T-helper 17 cell (primary cell): Measurements from ENCODE around the gene ZKSCAN3. TPM values are rescaled to one million over a fixed set of nuclear protein-coding genes. Genes with fewer than 3 reads are reported as not detected.

Experiments
- ATAC-seq: fragments of 150-1000 bp; cut with Tn5 transposase; 2 replicates; pipeline ENCODE4 v1.10.0; 2021; ENCODE audit warnings: mild to moderate bottlenecking, moderate library complexity
- DNase-seq, 3 donors: peaks; one replicate each; pipeline versions ENCODE4 v3.0.0 to v3.0.0-alpha.2; 2020 to 2021
- H3K9me3 ChIP-seq: one replicate; pipeline ENCODE4 v1.7.0; 2013; ENCODE audit warnings: low read length, mild to moderate bottlenecking; ENCODE audit not compliant: control insufficient read depth, poor library complexity, severe bottlenecking
- H3K27ac Mint-ChIP-seq: one replicate; pipeline ENCODE4 v1.8.0; 2022; ENCODE audit warnings: mild to moderate bottlenecking, moderate library complexity, mixed read lengths
- H3K27me3 Mint-ChIP-seq: one replicate; pipeline ENCODE4 v1.8.0; 2022; ENCODE audit warnings: mixed read lengths
- H3K36me3 Mint-ChIP-seq: one replicate; pipeline ENCODE4 v1.8.0; 2022; ENCODE audit warnings: low read depth, mixed read lengths
- H3K4me1 Mint-ChIP-seq: one replicate; pipeline ENCODE4 v1.8.0; 2022; ENCODE audit warnings: mild to moderate bottlenecking, mixed read lengths
- H3K4me3 Mint-ChIP-seq: one replicate; pipeline ENCODE4 v1.8.0; 2022; ENCODE audit warnings: mild to moderate bottlenecking, moderate library complexity, mixed read lengths
- total RNA-seq, 4 donors: library from RNA in 2 of 4; stranded (reverse) in 2 of 4; gene quantifications; one replicate each; pipeline ENCODE4 v1.2.3 and lab custom pipeline; 2022 to 2026

The ZKSCAN3 gene
- total RNA-seq, 2 donors from 2014 or later: 2.0 to 3.9 TPM

DNA sequence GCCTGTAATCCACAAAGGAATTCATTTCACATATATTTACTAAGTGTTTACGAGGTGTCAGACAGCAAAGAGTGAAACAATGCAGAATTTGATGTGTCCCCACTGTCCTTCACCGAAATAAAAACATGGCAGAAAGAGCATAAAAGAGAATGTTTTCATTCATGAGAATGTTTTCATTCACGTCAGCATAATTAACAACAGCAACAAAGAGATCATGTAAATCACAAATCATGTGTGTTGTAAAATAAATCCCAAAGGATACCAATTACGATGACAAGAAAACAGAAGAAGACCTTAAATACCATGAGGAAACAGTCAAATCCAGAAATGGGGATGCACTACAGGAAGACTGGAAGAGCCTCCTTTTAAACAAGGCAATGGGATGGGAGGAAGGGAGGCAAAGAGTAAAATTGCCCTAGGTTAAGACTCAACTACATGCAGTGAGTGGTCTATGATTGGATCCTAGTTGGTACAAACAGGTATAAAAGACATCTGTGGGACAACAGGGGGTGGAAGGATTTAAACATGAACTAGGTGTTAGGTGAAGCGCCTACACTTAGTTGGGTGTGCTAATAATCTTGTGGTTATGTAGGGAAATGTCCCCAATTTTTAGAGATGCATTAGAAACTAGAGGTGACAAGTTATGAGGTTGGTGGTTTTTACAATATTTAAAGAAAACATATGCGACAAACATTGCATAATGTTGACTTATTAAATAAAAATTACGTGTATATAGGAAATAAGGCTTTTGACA is 15.3 kb upstream of the ZKSCAN3 start:
- peak overlapping the region; percentile 2 for H3K4me3 Mint-ChIP-seq
- no peak for DNase-seq
- H3K27me3 Mint-ChIP-seq: no peaks in the 10 kb centered on the region
- H3K4me1 Mint-ChIP-seq: peaks cover 2% of the 10 kb centered on the region
- no peaks in the 10 kb centered on the region for H3K36me3 Mint-ChIP-seq
- no peaks in the 10 kb centered on the region for H3K9me3 ChIP-seq
- ATAC-seq: no peak
- no peak overlapping the region for H3K27ac Mint-ChIP-seq

DNA sequence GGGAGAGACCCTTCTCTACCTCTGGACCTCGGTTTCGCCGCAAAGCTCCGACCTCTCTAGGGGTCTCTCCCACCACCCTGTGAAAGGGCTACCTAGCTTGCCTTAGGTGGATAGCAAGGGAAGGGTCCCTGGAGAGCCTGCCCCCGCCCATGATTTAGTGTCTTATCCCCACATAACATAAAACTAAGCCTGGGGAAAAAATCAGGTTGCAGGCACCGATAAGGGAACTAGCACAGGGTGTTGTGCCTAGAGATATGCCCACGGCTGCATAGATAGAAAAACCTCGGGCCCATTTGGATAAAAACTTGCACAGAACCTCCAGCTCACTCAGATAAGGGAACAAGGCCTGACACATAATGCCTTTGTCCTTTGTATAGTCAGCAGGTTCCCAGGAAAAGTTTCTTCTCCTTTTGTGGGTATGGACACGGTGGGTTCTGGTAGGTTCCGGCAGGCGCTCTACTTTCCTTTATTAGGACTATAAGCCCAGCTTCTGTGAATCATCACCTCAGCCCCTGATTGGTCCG is 14.6 kb upstream of the ZKSCAN3 start:
- H3K9me3 ChIP-seq: no peaks in the 10 kb centered on the region
- H3K4me3 Mint-ChIP-seq: no peak overlapping the region
- no peaks in the 10 kb centered on the region for H3K27me3 Mint-ChIP-seq
- ATAC-seq (no peak), DNase-seq (no peak)
- no peaks in the 10 kb centered on the region for H3K36me3 Mint-ChIP-seq
- H3K4me1 Mint-ChIP-seq: peaks cover 2% of the 10 kb centered on the region
- H3K27ac Mint-ChIP-seq: no peak overlapping the region

DNA sequence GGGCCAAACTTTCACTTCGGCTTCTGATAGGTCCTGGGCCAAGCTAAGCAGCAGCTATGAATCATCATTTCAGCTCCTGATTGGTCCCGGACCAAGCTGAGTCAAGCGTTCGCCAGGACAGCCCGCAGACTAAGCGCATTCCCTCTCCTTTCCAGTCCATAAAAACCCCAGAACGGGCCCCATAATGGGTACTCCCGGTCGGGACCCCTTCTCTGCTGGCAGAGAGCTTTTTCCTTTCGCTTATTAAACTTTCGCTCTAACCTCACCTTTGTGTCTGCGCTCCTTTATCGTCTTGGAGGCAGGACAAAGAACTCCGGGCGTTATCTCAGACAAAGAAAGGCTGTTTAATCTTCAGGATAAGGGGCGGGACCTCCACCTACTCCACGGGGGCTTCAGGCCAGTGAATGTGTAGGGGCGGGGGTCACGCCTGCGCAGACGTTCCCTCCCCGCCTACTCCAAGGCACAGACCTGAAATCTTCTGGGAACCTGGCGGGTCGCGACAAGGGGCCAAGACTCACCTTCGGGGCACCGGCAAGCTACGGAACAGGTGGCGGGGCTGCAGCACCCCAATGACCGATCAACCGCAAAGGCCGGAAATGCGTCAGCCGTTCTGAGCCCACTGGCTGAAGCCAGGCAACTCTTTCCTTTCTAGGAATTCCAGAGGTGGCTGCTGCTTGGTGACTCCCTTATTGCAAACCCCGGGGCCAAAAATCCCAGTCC is 14.0 kb upstream of the ZKSCAN3 start, which contains the start of gene ZSCAN31:
Gene ZSCAN31 (minus strand): TSS at position 585 of the 720 bp plus-strand sequence. CDS start 6,465 bp downstream, outside the sequence.
- Mint-ChIP-seq H3K27ac (no peak within 1 kb of the TSS), H3K27me3 (no peaks in the 10 kb centered on the region), H3K4me3 (no peak within 1 kb of the TSS), H3K4me1 (peaks cover 2% of the 10 kb centered on the region), H3K36me3 (no peaks in the 10 kb centered on the region)
- ATAC-seq (peak; percentile 94), DNase-seq (peak; percentile 54 to 68 (median 55))
- no peaks in the 10 kb centered on the region for H3K9me3 ChIP-seq

DNA sequence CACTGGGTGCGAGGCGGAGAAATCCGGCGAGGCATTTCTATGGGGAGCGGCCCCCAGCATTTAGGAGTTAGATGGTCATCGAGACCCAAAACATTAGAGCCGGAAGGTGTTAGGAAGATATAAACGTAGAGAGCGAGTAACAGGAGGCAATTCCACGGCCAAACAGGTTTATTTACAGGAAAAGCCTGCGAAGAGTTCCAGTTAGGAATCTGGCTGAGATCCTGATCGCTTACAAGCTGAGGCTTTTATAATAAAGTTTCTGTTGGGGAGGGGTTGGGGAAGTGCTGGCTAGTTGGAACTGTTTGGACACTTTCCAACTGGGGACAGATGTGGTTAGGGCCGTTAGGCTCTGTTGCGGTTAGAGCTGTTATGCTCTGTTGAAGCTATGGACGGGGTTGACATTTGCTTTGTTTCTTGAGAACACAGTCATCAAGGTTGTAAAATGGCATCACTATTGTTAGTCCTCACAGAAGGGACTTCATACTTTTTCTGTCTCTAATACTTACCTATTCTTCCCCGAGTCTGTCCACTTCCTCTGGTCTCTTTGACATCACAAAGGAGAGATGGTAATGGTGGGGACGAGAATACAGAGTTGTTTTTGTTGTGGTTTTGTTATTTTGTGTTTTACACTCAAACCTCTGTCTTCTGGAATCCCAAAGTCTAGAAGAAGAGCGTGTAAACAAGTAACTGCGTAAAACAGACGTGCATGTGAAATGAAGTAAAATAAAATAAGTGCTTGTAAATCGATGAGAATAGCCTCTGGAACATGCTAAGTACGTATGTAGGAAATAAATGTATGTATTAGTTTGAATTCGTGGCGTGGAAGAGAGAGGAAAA is 13.2 kb upstream of the ZKSCAN3 start:
- Mint-ChIP-seq H3K27ac (no peak overlapping the region), H3K36me3 (no peaks in the 10 kb centered on the region), H3K27me3 (no peaks in the 10 kb centered on the region), H3K4me1 (peaks cover 2% of the 10 kb centered on the region), H3K4me3 (no peak overlapping the region)
- ATAC-seq: peak; percentile 24
- no peaks in the 10 kb centered on the region for H3K9me3 ChIP-seq
- DNase-seq: no peak

DNA sequence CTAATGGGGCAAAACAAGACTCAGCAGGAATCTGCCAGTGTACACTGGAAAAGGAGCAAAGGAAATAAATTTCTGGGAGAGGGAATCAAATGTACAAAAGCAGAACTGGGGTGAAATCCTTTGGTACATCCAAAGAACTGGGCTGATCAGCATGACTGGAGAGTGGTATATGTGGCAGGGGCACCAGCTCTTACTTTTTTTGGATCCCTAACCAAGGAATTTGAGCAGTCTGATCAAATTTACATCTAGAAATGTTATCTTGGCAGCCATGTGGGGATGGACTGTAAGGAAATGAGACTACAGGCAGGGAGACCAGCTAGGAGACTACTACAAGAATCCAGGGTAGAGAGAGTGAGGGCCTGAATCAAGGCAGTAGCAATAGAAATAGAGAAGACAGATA is 12.6 kb upstream of the ZKSCAN3 start:
- no peaks in the 10 kb centered on the region for H3K9me3 ChIP-seq
- Mint-ChIP-seq H3K27me3 (peaks cover 3% of the 10 kb centered on the region), H3K27ac (no peak overlapping the region), H3K36me3 (no peaks in the 10 kb centered on the region), H3K4me1 (peaks cover 2% of the 10 kb centered on the region), H3K4me3 (no peak overlapping the region)
- ATAC-seq: no peak
- no peak for DNase-seq

DNA sequence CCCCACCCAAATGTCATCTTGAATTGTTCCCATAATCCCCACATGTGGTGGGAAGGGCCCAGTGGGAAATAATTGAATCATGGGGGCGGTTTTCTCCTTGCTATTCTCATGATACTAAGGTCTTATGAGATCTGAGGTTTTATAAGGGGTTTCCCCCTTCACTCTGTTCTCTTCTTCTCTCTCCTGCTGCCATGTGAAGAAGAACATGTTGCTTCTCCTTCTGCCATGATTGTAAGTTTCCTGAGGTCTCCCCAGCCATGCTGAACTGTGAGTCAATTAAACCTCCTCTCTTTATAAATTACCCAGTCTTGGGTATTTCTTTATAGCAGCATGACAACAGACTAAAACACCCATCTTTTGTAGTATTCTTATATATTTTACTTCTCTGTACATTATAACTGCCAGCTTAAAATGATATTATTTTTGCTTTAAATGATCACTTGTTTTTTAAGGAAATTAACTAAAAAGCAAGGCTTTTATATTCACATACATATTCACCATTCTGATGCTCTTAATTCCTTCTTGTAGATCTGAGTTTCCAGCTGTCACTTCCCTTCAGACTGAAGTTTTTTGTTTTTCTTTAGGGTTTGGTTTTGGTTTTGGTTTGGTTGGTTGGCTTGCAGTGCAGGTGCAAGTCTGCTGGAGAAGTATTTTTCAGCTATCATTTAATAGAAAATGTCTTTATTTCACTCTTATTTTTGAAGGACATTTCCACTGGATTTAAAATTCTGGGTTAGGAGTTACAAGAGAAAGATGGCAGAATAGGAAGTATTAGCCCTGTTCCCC is 9.2 kb upstream of the ZKSCAN3 start:
- H3K9me3 ChIP-seq: no peaks in the 10 kb centered on the region
- DNase-seq (no peak), ATAC-seq (no peak)
- H3K4me3 Mint-ChIP-seq: no peak overlapping the region
- H3K27me3 Mint-ChIP-seq: peaks cover 26% of the 10 kb centered on the region
- no peaks in the 10 kb centered on the region for H3K36me3 Mint-ChIP-seq
- no peaks in the 10 kb centered on the region for H3K4me1 Mint-ChIP-seq
- H3K27ac Mint-ChIP-seq: no peak overlapping the region

DNA sequence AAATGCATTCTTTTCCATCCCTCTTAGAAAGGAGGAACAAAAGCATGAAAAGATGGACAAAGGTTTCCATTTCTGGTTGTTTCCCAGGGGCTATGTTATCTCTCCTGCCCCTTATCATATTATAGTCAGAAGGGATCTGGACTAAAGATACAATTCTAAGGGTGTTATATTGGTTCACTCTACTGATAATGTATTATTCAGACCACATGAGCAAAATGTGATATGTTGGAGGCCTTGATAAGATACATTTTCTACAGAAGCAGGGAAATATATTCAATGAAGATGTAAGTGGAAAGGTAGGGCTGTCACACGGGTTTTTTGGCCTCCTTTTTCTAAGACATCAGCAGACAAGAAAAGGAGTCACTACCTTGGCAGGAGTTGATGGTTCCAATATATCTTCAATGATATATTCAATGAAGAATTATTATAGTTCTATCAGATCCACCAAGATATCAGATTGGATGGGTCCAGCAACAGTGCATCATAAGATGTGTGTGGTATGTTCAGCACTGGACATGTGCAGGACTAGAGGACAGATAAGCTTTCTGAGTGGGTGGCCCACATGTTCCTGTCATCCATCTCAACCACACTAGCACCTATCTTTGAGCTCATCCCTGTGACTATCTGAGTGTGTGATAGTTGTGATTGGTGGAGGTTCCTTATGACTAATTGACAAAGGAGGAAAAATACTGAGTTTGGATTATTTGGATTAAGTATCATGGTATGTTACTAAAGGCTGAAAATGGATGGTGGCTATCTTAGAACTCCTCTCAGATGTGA is 5.7 kb upstream of the ZKSCAN3 start:
- H3K4me1 Mint-ChIP-seq: no peaks in the 10 kb centered on the region
- DNase-seq (no peak), ATAC-seq (no peak)
- no peak overlapping the region for H3K27ac Mint-ChIP-seq
- H3K9me3 ChIP-seq: no peaks in the 10 kb centered on the region
- no peak overlapping the region for H3K4me3 Mint-ChIP-seq
- no peaks in the 10 kb centered on the region for H3K36me3 Mint-ChIP-seq
- H3K27me3 Mint-ChIP-seq: peaks cover 44% of the 10 kb centered on the region

DNA sequence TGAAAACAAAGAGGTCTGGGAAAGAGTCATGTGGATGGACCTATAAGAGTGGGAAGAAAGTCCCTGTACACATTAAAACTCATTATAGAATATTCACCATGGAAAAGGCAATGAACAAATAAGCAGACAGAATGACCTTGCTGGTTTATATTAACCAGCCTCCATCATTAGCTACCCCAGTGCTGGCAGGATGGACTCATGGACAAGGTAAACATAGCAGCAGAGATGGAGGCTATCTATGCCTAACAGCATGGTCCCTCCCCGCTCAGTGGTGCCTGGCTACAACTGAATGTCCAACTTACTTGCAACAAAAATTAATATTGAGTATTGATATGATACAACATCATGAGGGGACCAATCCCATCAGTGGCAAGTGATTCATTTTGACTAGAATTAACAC is 4.5 kb upstream of the ZKSCAN3 start:
- no peak overlapping the region for H3K4me3 Mint-ChIP-seq
- no peaks in the 10 kb centered on the region for H3K9me3 ChIP-seq

DNA sequence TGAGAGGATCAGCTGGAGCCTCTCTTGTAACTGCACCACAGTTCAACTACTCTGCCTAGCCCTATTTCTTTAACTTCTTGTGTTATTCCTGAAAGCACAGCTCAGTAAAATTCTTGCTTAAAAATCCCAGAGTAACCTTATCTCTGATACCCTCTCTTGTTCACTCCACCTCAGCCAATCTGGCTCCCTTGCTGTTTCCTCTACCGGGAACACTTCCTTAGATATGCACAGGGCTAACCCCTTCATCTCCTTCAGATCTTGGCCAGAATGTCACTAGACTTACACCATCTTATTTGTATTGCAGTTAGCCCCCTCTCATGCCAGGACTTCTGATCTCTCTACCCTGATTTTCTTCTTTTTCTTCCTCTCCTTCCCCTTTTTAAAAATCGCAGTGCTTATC is 2.6 kb upstream of the ZKSCAN3 start:
- Mint-ChIP-seq H3K36me3 (peaks cover 2% of the 10 kb centered on the region), H3K4me3 (no peak overlapping the region), H3K27ac (no peak overlapping the region), H3K4me1 (peaks cover 19% of the 10 kb centered on the region), H3K27me3 (peaks cover 41% of the 10 kb centered on the region)
- no peak for ATAC-seq
- DNase-seq: no peak
- H3K9me3 ChIP-seq: no peaks in the 10 kb centered on the region

More for the DNA sequence above, 4.5 kb upstream of the ZKSCAN3 start:
- Mint-ChIP-seq H3K36me3 (peaks cover 2% of the 10 kb centered on the region), H3K27me3 (peaks cover 44% of the 10 kb centered on the region), H3K4me1 (peaks cover 8% of the 10 kb centered on the region), H3K27ac (no peak overlapping the region)
- DNase-seq: no peak
- no peak for ATAC-seq

DNA sequence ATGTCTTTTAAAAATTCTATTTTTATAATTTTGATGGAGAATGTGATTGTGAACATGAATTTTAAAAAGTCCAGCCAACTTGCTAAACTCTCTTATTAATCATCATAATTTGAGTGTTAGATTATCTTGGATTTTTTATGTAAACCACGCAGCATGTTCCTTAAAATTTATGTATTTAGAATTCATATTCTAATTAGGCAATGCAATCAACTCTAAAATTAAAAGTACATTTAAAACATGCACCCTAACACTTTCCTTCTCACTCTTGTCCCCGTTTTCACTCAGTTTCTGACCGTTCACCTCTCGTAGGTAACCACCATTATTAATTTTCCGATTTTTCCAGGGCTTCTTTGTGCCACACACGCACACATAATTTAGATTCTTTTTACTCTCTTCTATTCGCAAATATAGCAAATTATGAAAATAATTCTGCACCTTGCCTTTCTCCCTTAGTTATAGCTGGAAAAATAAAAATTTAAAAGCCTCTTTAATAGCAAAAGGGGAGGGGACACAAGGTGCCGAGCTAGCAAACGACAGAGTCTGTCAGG is 329 bp upstream of the ZKSCAN3 start:
- Mint-ChIP-seq H3K4me3 (peak overlapping the region; percentile 99), H3K36me3 (peaks cover 2% of the 10 kb centered on the region), H3K27me3 (peaks cover 24% of the 10 kb centered on the region), H3K27ac (peak overlapping the region; percentile 97), H3K4me1 (peaks cover 22% of the 10 kb centered on the region)
- ATAC-seq (no peak), DNase-seq (no peak)
- no peaks in the 10 kb centered on the region for H3K9me3 ChIP-seq

DNA sequence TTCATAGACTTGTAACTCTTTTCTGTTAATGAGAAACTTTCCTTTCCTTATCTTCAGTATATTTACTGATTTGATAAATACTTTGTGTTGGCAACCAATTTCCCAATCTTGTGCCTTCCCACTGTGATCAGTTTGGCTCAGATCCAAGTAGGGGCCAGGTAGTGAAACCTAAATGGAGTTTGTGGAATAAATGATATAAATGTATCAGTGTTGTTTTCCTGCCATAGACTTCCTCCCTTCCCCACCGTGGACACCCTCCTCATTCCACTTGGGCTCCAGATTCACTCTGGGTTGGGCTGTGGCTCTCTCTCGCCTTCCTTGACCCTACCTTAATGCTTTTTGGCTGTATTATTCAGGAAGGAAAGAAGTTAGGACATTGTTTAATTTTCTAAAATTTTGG is 1.3 kb downstream of the ZKSCAN3 start:
- H3K9me3 ChIP-seq: no peaks in the 10 kb centered on the region
- H3K27me3 Mint-ChIP-seq: peaks cover 13% of the 10 kb centered on the region
- H3K36me3 Mint-ChIP-seq: peaks cover 2% of the 10 kb centered on the region
- H3K4me3 Mint-ChIP-seq: no peak overlapping the region
- H3K4me1 Mint-ChIP-seq: peaks cover 29% of the 10 kb centered on the region
- DNase-seq (no peak), ATAC-seq (no peak)
- peak overlapping the region; percentile 53 for H3K27ac Mint-ChIP-seq
